NCI-H345 (cell line): ENCODE measurements around the gene PCDHA7.
"Not testable (repeated sequence)": the region's sequence is repeated elsewhere in the genome, so short reads cannot be mapped to it uniquely, and the experiment has no call there.

Experiments
- DNase-seq: peaks from one replicate; lab custom pipeline; 2025; lab: John Stamatoyannopoulos, UW

Gene PCDHA7, protein sequence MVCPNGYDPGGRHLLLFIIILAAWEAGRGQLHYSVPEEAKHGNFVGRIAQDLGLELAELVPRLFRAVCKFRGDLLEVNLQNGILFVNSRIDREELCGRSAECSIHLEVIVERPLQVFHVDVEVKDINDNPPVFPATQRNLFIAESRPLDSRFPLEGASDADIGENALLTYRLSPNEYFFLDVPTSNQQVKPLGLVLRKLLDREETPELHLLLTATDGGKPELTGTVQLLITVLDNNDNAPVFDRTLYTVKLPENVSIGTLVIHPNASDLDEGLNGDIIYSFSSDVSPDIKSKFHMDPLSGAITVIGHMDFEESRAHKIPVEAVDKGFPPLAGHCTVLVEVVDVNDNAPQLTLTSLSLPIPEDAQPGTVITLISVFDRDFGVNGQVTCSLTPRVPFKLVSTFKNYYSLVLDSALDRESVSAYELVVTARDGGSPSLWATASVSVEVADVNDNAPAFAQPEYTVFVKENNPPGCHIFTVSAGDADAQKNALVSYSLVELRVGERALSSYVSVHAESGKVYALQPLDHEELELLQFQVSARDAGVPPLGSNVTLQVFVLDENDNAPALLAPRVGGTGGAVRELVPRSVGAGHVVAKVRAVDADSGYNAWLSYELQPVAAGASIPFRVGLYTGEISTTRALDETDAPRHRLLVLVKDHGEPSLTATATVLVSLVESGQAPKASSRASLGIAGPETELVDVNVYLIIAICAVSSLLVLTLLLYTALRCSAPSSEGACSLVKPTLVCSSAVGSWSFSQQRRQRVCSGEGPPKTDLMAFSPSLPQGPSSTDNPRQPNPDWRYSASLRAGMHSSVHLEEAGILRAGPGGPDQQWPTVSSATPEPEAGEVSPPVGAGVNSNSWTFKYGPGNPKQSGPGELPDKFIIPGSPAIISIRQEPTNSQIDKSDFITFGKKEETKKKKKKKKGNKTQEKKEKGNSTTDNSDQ

GRCh38 chr5:140833993-140834392, at the start of gene PCDHA7:
TSS of gene PCDHA7 (plus strand) at chr5:140834269. CDS start at chr5:140834384, 115 bp downstream.
- DNase-seq = peak; percentile 39

DNA sequence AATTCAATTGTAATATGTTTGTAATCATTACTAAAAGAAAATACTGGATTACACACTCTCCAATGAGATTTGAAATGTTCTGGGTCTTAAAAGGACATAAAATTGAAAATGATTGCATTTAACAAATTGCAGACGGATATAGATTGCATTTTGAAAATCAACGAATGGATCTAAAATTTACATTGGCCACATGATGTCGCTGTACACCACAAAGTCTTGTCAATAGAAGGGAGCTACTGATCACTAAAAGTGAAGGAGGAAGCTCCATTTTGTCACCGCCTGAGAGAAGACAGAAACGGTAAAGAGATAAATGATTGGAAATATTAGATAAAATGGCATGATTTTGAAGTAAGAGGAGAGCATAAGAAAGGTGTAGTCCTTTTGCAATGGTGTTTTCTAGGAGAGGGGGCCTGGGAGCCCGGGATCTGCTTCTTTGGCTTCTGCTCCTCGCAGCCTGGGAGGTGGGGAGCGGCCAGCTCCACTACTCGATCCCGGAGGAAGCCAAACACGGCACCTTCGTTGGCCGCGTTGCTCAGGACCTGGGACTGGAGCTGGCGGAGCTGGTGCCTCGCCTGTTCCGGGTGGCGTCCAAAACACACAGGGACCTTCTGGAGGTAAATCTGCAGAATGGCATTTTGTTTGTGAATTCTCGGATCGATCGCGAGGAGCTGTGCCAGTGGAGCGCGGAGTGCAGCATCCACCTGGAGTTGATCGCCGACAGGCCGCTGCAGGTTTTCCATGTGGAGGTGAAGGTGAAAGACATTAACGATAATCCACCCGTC, 48.0 kb upstream of the PCDHA7 start, which contains the start of gene PCDHA1:
Gene PCDHA1, plus strand, starts transcription at position 236 of the 782 bp plus-strand sequence.
- no peak for DNase-seq

GRCh38 chr5:140787422-140787821, 46.6 kb upstream of the PCDHA7 start:
- not testable (repeated sequence) for DNase-seq

DNA sequence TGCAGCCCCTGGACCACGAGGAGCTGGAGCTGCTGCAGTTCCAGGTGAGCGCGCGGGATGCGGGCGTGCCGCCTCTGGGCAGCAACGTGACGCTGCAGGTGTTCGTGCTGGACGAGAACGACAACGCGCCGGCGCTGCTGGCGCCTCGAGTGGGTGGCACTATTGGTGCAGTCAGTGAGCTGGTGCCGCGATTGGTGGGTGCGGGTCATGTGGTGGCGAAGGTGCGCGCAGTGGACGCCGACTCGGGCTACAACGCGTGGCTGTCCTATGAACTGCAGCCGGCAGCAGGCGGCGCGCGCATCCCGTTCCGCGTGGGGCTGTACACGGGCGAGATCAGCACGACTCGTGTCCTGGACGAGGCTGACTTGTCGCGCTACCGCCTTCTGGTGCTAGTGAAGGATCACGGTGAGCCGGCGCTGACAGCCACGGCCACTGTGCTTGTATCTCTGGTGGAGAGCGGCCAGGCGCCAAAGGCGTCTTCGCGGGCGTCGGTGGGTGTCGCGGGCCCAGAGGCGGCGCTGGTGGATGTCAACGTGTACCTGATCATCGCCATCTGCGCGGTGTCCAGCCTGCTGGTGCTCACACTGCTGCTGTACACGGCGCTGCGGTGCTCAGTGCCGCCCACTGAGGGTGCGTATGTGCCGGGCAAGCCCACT, 46.1 kb upstream of the PCDHA7 start:
- DNase-seq = not testable (repeated sequence)

- DNase-seq = no peak
Measured at GRCh38 chr5:140791089-140791488, 43.0 kb upstream of the PCDHA7 start.

- no peak for DNase-seq
Measured at GRCh38 chr5:140794595-140795258, 39.3 kb upstream of the PCDHA7 start, which contains the start of gene PCDHA2. TSS of gene PCDHA2 (plus strand) at chr5:140794852.

- DNase-seq = no peak
Measured at GRCh38 chr5:140795259-140795641, 38.8 kb upstream of the PCDHA7 start.

- not testable (repeated sequence) for DNase-seq
Measured at GRCh38 chr5:140796072-140796717, 37.9 kb upstream of the PCDHA7 start.

GRCh38 chr5:140796718-140797095, 37.4 kb upstream of the PCDHA7 start:
- DNase-seq = no peak

- no peak for DNase-seq
Measured at GRCh38 chr5:140800816-140801493, 33.1 kb upstream of the PCDHA7 start, which contains the start of gene PCDHA3. TSS of gene PCDHA3 (plus strand) at chr5:140801057.

DNA sequence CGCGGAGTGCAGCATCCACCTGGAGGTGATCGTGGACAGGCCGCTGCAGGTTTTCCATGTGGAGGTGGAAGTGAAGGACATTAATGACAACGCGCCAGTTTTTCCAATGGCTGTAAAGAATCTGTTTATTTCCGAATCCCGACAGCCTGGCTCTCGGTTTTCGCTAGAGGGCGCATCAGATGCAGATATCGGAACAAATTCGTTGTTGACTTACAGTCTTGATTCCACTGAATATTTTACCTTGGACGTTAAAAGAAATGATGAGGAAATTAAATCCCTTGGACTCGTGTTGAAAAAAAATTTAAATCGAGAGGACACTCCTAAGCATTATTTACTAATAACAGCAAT, 32.6 kb upstream of the PCDHA7 start:
- no peak for DNase-seq

GRCh38 chr5:140802381-140802780, 31.7 kb upstream of the PCDHA7 start:
- not testable (repeated sequence) for DNase-seq

GRCh38 chr5:140802781-140803271, 31.2 kb upstream of the PCDHA7 start:
- DNase-seq = no peak

- no peak for DNase-seq
Measured at GRCh38 chr5:140806834-140807775, 27.0 kb upstream of the PCDHA7 start, which contains the start of gene PCDHA4. TSS of gene PCDHA4 (plus strand) at chr5:140807068.

- not testable (repeated sequence) for DNase-seq
Measured at GRCh38 chr5:140808241-140808888, 25.7 kb upstream of the PCDHA7 start.

GRCh38 chr5:140808889-140809291, 25.2 kb upstream of the PCDHA7 start:
- no peak for DNase-seq

- peak; percentile 85 for DNase-seq
Measured at GRCh38 chr5:140821375-140822280, 12.4 kb upstream of the PCDHA7 start, which contains the start of gene PCDHA5. TSS of gene PCDHA5 (plus strand) at chr5:140821613.
